SK-N-SH (cell line): ENCODE data around the gene SLC7A1.

ENCODE experiments used
- EP300 ChIP-seq, 2 experiments: IDR thresholded peaks; 2 replicates each; pipeline versions ENCODE4 v1.4.0 to v1.6.1; 2012; ENCODE audit warnings: borderline replicate concordance in 1 of 2, low read depth in 1 of 2, low read length in 1 of 2
- EZH2phosphoT487 ChIP-seq: fragments of 200-600 bp; sonication (generic); IDR thresholded peaks from 2 replicates; pipeline ENCODE4 v1.6.1; 2017; ENCODE audit warnings: low read depth, mixed run types, mild to moderate bottlenecking, antibody characterized with exemption, moderate library complexity, borderline replicate concordance
- GATA2 ChIP-seq: sonication (generic); formaldehyde crosslinking; IDR thresholded peaks from 2 replicates; pipeline ENCODE4 v1.5.0; 2020; ENCODE audit warnings: mild to moderate bottlenecking, missing genetic modification reagents
- JUND ChIP-seq: IDR thresholded peaks from 2 replicates; pipeline ENCODE4 v1.4.0; 2012
- MXI1 ChIP-seq: IDR thresholded peaks from 2 replicates; pipeline ENCODE4 v1.6.1; 2012; ENCODE audit warnings: mild to moderate bottlenecking, low read depth, low read length, improper control_type of control experiment
- NFIC ChIP-seq: IDR thresholded peaks from 2 replicates; pipeline ENCODE4 v1.4.0; 2012; ENCODE audit warnings: borderline replicate concordance
- RAD21 ChIP-seq: IDR thresholded peaks from 2 replicates; pipeline ENCODE4 v1.6.1; 2012; ENCODE audit warnings: mild to moderate bottlenecking, low read length
- RCOR1 ChIP-seq: fragments of 150-350 bp; IDR thresholded peaks from 2 replicates; pipeline ENCODE4 v1.6.1; 2017; ENCODE audit warnings: antibody characterized with exemption, low read length
- SIN3A ChIP-seq: IDR thresholded peaks from 2 replicates; pipeline ENCODE4 v1.6.1; 2012; ENCODE audit warnings: low read depth, mild to moderate bottlenecking, low read length, moderate library complexity, borderline replicate concordance
- YY1 ChIP-seq: IDR thresholded peaks from 2 replicates; pipeline ENCODE4 v1.4.0; 2012; ENCODE audit warnings: low read depth, mild to moderate bottlenecking
- TF ChIP-seq, protein P1 (sequence below): fragments of 200-600 bp; sonication (generic); IDR thresholded peaks from 2 replicates; pipeline ENCODE4 v1.6.1; 2017; ENCODE audit warnings: antibody characterized with exemption, mild to moderate bottlenecking, moderate library complexity

DNA sequence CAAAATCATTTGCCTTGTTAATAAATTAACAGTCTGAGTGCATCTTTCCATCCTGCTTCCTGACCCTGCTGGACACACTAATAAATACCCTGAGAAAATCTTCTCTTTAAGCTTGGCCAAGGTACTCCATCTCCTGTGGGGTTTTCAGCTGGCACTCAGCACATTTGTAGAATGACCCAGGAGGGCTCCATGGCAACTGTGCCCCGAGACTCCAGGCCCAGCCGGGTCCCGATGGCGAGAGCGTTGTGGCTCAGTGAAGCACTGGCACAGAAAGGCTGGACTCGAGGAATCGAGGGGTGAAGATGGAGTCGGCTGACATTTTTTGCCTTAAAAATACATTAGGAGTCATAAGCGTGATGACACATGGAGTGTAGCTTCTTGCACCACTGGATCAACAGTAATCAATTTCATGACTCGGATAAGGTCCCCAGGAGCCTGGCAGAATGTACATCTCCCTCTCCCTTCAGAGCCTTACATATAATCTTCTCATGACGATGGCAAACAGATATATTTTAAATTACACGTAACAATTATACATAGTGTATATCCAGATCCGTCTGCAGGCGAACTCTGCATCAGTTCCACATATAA is 85.4 kb downstream of the SLC7A1 start:
- TF ChIP-seq, protein P1, sequence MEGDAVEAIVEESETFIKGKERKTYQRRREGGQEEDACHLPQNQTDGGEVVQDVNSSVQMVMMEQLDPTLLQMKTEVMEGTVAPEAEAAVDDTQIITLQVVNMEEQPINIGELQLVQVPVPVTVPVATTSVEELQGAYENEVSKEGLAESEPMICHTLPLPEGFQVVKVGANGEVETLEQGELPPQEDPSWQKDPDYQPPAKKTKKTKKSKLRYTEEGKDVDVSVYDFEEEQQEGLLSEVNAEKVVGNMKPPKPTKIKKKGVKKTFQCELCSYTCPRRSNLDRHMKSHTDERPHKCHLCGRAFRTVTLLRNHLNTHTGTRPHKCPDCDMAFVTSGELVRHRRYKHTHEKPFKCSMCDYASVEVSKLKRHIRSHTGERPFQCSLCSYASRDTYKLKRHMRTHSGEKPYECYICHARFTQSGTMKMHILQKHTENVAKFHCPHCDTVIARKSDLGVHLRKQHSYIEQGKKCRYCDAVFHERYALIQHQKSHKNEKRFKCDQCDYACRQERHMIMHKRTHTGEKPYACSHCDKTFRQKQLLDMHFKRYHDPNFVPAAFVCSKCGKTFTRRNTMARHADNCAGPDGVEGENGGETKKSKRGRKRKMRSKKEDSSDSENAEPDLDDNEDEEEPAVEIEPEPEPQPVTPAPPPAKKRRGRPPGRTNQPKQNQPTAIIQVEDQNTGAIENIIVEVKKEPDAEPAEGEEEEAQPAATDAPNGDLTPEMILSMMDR, result no peak
- no peak for TF ChIP-seq YY1
- TF ChIP-seq EP300 (IDR thresholded peaks at IDR 0.05; ENCODE audit: borderline replicate concordance in 1 of 2, low read depth in 1 of 2, low read length in 1 of 2), result no peak
- no peak for TF ChIP-seq SIN3A
- TF ChIP-seq MXI1, result no peak
- no peak for TF ChIP-seq NFIC
- no peak for TF ChIP-seq JUND
- no peak for TF ChIP-seq EZH2phosphoT487
- TF ChIP-seq GATA2 (CRISPR knock-in tag), result no peak
- no peak for TF ChIP-seq RAD21
- no peak for TF ChIP-seq RCOR1
